Measurements from ENCODE around the gene LYZL1.
"Not testable (repeated sequence)": the region's sequence is repeated elsewhere in the genome, so short reads cannot be mapped to it uniquely, and the experiment has no call there.

The LYZL1 gene

DNA sequence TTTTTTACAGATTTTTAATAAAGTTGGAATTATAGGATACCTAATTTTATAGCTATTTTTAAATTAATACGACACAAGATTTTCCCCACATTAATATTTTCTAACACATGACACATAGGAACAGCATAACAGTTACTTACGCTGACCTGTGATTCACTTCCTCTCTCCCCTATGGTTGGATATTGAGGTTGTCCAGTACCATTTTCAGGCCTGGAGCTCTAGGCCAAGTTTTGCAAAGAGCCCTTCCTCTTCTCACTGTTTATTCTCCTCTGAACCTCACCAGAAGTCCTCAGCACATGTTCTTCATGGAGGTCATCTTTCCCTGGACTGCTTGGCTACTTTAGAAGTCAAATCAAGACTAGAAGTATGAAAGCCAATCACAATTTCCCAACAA lies 28.2 kb downstream of the LYZL1 start:
- no peaks in the 10 kb centered on the region for H3K27me3 ChIP-seq (ENCODE audit: insufficient read depth, poor library complexity, severe bottlenecking)
- TF ChIP-seq GABPA (IDR thresholded peaks at IDR 0.05; ENCODE audit: low read depth) (no peak), SPI1 (IDR thresholded peaks at IDR 0.05; ENCODE audit: borderline replicate concordance, low read depth) (no peak), REST (IDR thresholded peaks at IDR 0.05; ENCODE audit: insufficient replicate concordance, low read depth) (no peak), POLR2AphosphoS5 (IDR thresholded peaks at IDR 0.05; ENCODE audit: low read depth) (no peak), CTCF (IDR thresholded peaks at IDR 0.05; ENCODE audit: insufficient read depth, low read length) (no peak)
- H3K27ac ChIP-seq (replicated peaks) = no peak overlapping the region
- no peak for DNase-seq (ENCODE audit: low read depth in 1 of 2, low spot score in 1 of 2)
- H3K4me3 ChIP-seq (replicated peaks; ENCODE audit: insufficient read depth, low read length) = no peak overlapping the region

DNA sequence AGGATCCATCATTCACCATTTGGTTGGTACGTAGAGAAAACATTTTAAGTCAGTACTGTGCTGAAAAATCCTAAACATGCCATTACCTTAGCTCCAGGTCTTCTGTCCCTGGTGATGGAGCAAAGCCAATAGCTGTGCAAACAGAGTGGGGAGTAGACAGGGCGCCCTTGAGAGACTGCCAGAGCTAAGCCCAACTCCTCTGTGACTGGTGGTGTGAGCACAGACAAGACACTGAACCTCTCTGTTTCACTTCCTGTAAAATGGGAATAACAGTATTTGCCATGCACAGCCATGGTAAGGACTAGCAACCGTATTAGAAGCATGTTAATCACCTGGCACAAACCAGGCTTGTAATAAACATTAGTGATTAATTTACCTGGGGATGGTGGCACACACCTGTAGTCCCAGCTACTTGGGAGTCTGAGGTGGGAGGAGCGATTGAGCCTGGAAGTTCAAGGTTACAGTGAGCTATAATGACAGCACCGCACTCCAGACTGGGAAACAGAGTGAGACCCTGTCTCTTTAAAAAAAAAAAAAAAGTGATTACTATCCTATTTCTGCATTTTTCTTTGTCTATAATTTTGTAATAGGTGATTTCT lies 28.7 kb downstream of the LYZL1 start:
- H3K27me3 ChIP-seq (ENCODE audit: insufficient read depth, poor library complexity, severe bottlenecking) = no peaks in the 10 kb centered on the region
- H3K4me3 ChIP-seq (replicated peaks; ENCODE audit: insufficient read depth, low read length) = no peak overlapping the region
- no peak overlapping the region for H3K27ac ChIP-seq (replicated peaks)
- DNase-seq (ENCODE audit: low read depth in 1 of 2, low spot score in 1 of 2) = no peak
- TF ChIP-seq SPI1 (IDR thresholded peaks at IDR 0.05; ENCODE audit: borderline replicate concordance, low read depth) (no peak), POLR2AphosphoS5 (IDR thresholded peaks at IDR 0.05; ENCODE audit: low read depth) (no peak), CTCF (IDR thresholded peaks at IDR 0.05; ENCODE audit: insufficient read depth, low read length) (no peak), REST (IDR thresholded peaks at IDR 0.05; ENCODE audit: insufficient replicate concordance, low read depth) (no peak), GABPA (IDR thresholded peaks at IDR 0.05; ENCODE audit: low read depth) (no peak)

DNA sequence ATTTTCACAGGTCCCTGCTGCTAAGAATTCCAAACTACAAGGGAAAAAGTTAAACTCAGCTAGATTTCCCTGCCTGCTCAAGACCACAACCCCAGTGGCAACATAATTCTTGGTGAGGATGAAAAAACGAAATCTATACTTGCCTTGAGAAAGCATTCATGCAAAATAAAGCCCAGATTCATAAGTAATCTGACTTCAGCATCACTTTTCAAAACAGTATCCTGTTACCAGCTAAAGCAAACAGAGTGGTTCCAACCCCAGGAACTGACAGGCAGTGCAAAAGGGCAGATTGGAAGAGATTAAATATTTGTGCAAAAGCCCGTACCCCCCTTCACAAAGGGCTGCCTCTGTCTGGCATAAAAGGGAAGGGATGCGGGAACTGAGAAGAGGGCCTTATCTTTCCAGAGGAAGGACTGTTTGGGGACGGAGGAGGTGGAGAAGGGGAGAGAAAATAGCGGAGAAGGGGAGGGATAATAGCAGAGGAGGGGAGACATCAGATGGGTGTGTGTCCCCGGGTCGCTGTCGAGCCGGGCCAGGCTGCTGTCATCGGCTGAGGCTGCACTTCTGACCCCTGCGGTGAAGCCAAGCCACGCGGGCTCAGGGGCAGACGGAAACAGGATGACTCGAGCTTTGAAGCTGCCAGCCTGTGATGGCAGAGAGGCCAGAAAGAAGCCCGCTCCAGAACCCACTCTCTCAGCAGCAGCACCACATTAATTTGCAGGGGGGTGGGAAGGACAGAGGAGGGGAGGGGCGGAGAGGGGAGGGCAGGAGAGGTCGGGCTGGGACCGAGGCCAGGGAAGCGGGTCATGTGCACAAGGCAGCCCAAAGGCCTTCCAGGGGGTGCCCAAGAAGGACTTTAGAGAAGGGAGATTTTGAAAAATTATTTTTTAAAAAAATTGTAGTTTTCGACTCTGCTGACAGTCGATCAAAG lies 29.5 kb downstream of the LYZL1 start:
- not testable (repeated sequence) for H3K27ac ChIP-seq (replicated peaks); H3K4me3 ChIP-seq (replicated peaks; ENCODE audit: insufficient read depth, low read length); H3K27me3 ChIP-seq (ENCODE audit: insufficient read depth, poor library complexity, severe bottlenecking); DNase-seq (ENCODE audit: low read depth in 1 of 2, low spot score in 1 of 2)

- Histone ChIP-seq H3K4me3 (replicated peaks; ENCODE audit: insufficient read depth, low read length) (no peak overlapping the region), H3K27ac (replicated peaks) (no peak overlapping the region), H3K27me3 (ENCODE audit: insufficient read depth, poor library complexity, severe bottlenecking) (no peaks in the 10 kb centered on the region)
- no peak for DNase-seq (ENCODE audit: low read depth in 1 of 2, low spot score in 1 of 2)
- TF ChIP-seq POLR2AphosphoS5 (IDR thresholded peaks at IDR 0.05; ENCODE audit: low read depth) (no peak), GABPA (IDR thresholded peaks at IDR 0.05; ENCODE audit: low read depth) (no peak), REST (IDR thresholded peaks at IDR 0.05; ENCODE audit: insufficient replicate concordance, low read depth) (no peak), CTCF (IDR thresholded peaks at IDR 0.05; ENCODE audit: insufficient read depth, low read length) (no peak), SPI1 (IDR thresholded peaks at IDR 0.05; ENCODE audit: borderline replicate concordance, low read depth) (no peak)
Observed at GRCh38 chr10:29319205-29319781, 30.4 kb downstream of the LYZL1 start.

GRCh38 chr10:29320680-29321121 lies 31.8 kb downstream of the LYZL1 start:
- not testable (repeated sequence) for H3K27ac ChIP-seq (replicated peaks); H3K4me3 ChIP-seq (replicated peaks; ENCODE audit: insufficient read depth, low read length); DNase-seq (ENCODE audit: low read depth in 1 of 2, low spot score in 1 of 2); H3K27me3 ChIP-seq (ENCODE audit: insufficient read depth, poor library complexity, severe bottlenecking)

Data from HL-60 (cell line).